ENCODE data around the gene PDE1C.

DNA sequence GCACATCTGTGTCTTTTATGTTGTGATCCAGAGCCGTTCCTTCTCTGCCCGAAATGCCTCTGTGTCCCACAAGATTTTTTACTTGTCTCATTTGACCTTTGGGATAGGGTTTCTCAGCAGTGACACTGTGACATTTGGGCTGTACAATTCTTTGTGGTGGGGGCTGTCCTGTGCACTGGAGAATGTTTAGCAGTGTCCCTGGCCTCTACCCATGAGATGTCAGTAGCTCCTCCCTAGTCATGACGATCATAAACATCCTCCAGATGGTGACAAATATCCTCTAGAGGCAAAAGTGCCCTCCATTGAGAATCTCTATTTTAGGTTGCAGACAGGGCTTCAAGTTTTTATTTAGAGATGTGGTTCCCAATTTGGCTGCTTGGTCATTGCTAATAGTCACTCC lies 291.9 kb downstream of the PDE1C start:
- TF ChIP-seq CTCF (conservative IDR thresholded peaks at IDR 0.05; ENCODE audit: low read depth, low read length): no peak
- TF ChIP-seq EZH2 (IDR thresholded peaks at IDR 0.05; ENCODE audit: borderline replicate concordance, low read depth, low read length, poor library complexity, severe bottlenecking): no peak

All from A673 (cell line).